Endothelial cell of umbilical vein (primary cell): ENCODE results near the gene SCD. TPM values are rescaled to one million over a fixed set of nuclear protein-coding genes. Genes with fewer than 3 reads are reported as not detected.

Experiments
- BruUV-seq: library from RNA; stranded (reverse); fragments of 400-500 nt; replicated peaks from 2 replicates; lab custom pipeline; 2021; lab: Mats Ljungman, UMichigan
- CTCF ChIA-PET: fragments of 300-600, 350-600 bp; sonication (Branson Sonifier 250); formaldehyde crosslinking; loops from one replicate; lab custom pipeline; 2021; ENCODE audit warnings: antibody characterized with exemption, inconsistent platforms; lab: Charles Lee
- POLR2A ChIA-PET: fragments of 300-600, 350-600 bp; sonication (Branson Sonifier 250); formaldehyde crosslinking; loops from one replicate; lab custom pipeline; 2021; ENCODE audit warnings: antibody characterized with exemption, inconsistent platforms; lab: Charles Lee
- DNase-seq: peaks from one replicate; pipeline ENCODE4 v3.0.0-alpha.2; 2011; ENCODE audit warnings: low read depth, low spot score
- FAIRE-seq: peaks from 2 replicates; lab custom pipeline; 2011; peaks lifted over from hg19 to GRCh38; lab: Jason Lieb, UNC
- H2AFZ ChIP-seq: 2 replicates; pipeline ENCODE4 v1.6.0; 2012; ENCODE audit warnings: low read depth, low read length, control low read depth, inconsistent platforms
- H3K27ac ChIP-seq: 2 replicates; pipeline ENCODE4 v1.5.1; 2011; ENCODE audit warnings: low read depth, mild to moderate bottlenecking, control low read depth, low read length, moderate library complexity; ENCODE audit not compliant: insufficient read depth
- H3K27me3 ChIP-seq, 2 experiments: 2 replicates each; pipeline versions ENCODE4 v1.6.0 to v1.6.1; 2011; ENCODE audit warnings: low read length in 2 of 2, mixed read lengths in 1 of 2; ENCODE audit not compliant: control insufficient read depth in 2 of 2, insufficient read depth in 2 of 2
- H3K36me3 ChIP-seq, 2 experiments: 2 replicates in 1 of 2; 3 replicates in 1 of 2; pipeline ENCODE4 v1.5.1; 2011; ENCODE audit warnings: low read length in 2 of 2, mild to moderate bottlenecking in 1 of 2, moderate library complexity in 1 of 2; ENCODE audit not compliant: control insufficient read depth in 2 of 2, insufficient read depth in 2 of 2; ENCODE audit errors: extremely low read depth in 1 of 2
- H3K4me1 ChIP-seq: 3 replicates; pipeline ENCODE4 v1.5.1; 2011; ENCODE audit warnings: mild to moderate bottlenecking, low read length; ENCODE audit not compliant: control insufficient read depth, insufficient read depth; ENCODE audit errors: extremely low read depth
- H3K4me2 ChIP-seq: 2 replicates; pipeline ENCODE4 v1.6.1; 2011; ENCODE audit warnings: low read length, control low read depth, mixed read lengths; ENCODE audit not compliant: insufficient read depth
- H3K4me3 ChIP-seq, 3 experiments: fragments of 200-600 bp in 1 of 3; sonication (generic), shearing (Covaris generic) in 1 of 3; replicated peaks in 1 of 3; 2 replicates each; pipeline ENCODE4 v1.5.1; 2011 to 2016; ENCODE audit warnings: control low read depth in 3 of 3, low read length in 3 of 3, mild to moderate bottlenecking in 2 of 3, inconsistent platforms in 1 of 3, low read depth in 1 of 3, moderate library complexity in 1 of 3; ENCODE audit not compliant: insufficient read depth in 1 of 3
- H3K79me2 ChIP-seq: 2 replicates; pipeline ENCODE4 v1.6.0; 2012; ENCODE audit warnings: low read length, inconsistent platforms; ENCODE audit not compliant: control insufficient read depth, insufficient read depth
- H3K9ac ChIP-seq: replicated peaks from 2 replicates; pipeline ENCODE3; 2011; ENCODE audit warnings: low read length, control low read depth; ENCODE audit not compliant: insufficient read depth; ENCODE audit errors: extremely low read depth
- H3K9me1 ChIP-seq: replicated peaks from 3 replicates; pipeline ENCODE4 v1.6.0; 2011; ENCODE audit warnings: mild to moderate bottlenecking, low read length; ENCODE audit not compliant: control insufficient read depth, insufficient read depth; ENCODE audit errors: extremely low read depth
- H3K9me3 ChIP-seq: replicated peaks from 2 replicates; pipeline ENCODE4 v1.5.1; 2012; ENCODE audit warnings: low read length, inconsistent platforms; ENCODE audit not compliant: control insufficient read depth, insufficient read depth
- H4K20me1 ChIP-seq: replicated peaks from 2 replicates; pipeline ENCODE3; 2011; ENCODE audit warnings: mild to moderate bottlenecking, low read length; ENCODE audit not compliant: control insufficient read depth, insufficient read depth; ENCODE audit errors: extremely low read depth
- CTCF ChIP-seq, 2 donors: IDR thresholded peaks; 1 replicate in 1 of 2; 2 replicates in 1 of 2; pipeline ENCODE4 v1.5.1; 2011; ENCODE audit warnings: low read length in 2 of 2, mild to moderate bottlenecking in 2 of 2, moderate library complexity in 2 of 2, control low read depth in 1 of 2, inconsistent platforms in 1 of 2, low read depth in 1 of 2; ENCODE audit not compliant: insufficient read depth in 1 of 2; ENCODE audit errors: extremely low read depth in 1 of 2
- EZH2 ChIP-seq: IDR thresholded peaks from 2 replicates; pipeline ENCODE4 v1.6.1; 2012; ENCODE audit warnings: borderline replicate concordance, low read depth, mild to moderate bottlenecking, moderate library complexity, low read length, inconsistent platforms; ENCODE audit not compliant: severe bottlenecking
- FOS ChIP-seq: IDR thresholded peaks from 2 replicates; pipeline ENCODE4 v1.6.1; 2011; ENCODE audit warnings: mild to moderate bottlenecking, low read length, moderate library complexity, borderline replicate concordance; ENCODE audit not compliant: insufficient read depth
- GATA2 ChIP-seq: IDR thresholded peaks from 2 replicates; pipeline ENCODE4 v1.7.0; 2011; ENCODE audit warnings: low read depth, mild to moderate bottlenecking, moderate library complexity, mixed read lengths, low read length; ENCODE audit not compliant: insufficient read length, insufficient read depth
- JUN ChIP-seq: IDR thresholded peaks from 2 replicates; pipeline ENCODE4 v1.6.1; 2011; ENCODE audit warnings: borderline replicate concordance, low read depth; ENCODE audit not compliant: insufficient read length, insufficient read depth
- MAX ChIP-seq: IDR thresholded peaks from 2 replicates; pipeline ENCODE4 v1.6.1; 2011; ENCODE audit not compliant: insufficient read depth, insufficient read length
- MYC ChIP-seq: IDR thresholded peaks from one replicate; pipeline ENCODE4 v1.6.1; 2011; ENCODE audit warnings: mild to moderate bottlenecking, low read depth, low read length
- POLR2A ChIP-seq: IDR thresholded peaks from 2 replicates; pipeline ENCODE4 v1.6.1; 2012; ENCODE audit warnings: low read depth, mild to moderate bottlenecking, control low read depth, low read length
- POLR2AphosphoS5 ChIP-seq: IDR thresholded peaks from 2 replicates; pipeline ENCODE4 v1.6.1; 2012; ENCODE audit warnings: low read depth, mild to moderate bottlenecking, control low read depth, low read length, moderate library complexity; ENCODE audit not compliant: insufficient read depth
- dilution Hi-C: fragments of 300-500 bp; cut with MboI; formaldehyde crosslinking; loops from one replicate; pipeline ENCODE4 v1.15.0; 2019; ENCODE audit warnings: low sequenced_read_pairs; ENCODE audit not compliant: extremely low pct_ligation_motif_present
- intact Hi-C: fragments of 100-400 bp; cut with micrococcal nuclease; formaldehyde crosslinking; loops from one replicate; pipeline ENCODE4 v1.10.0; 2022
- polyA plus RNA-seq, 4 experiments: library from polyadenylated mRNA; depleted of rRNA in 3 of 4; stranded (reverse) in 3 of 4; unstranded in 1 of 4; fragments of >200 nt; gene quantifications; 2 replicates each; pipeline versions ENCODE4 v1.2.1 to v1.2.3, GENCODE V29; 2011 to 2012; ENCODE audit warnings: missing spikeins in 1 of 4
- total RNA-seq: library from RNA; stranded (reverse); gene quantifications from 2 replicates; pipeline ENCODE4 v1.2.3, GENCODE V29; 2021

The SCD gene
- total and polyA plus RNA-seq, 2 donors (not counting 3 experiments of a cell fraction or from before 2014, with no cell fraction given) = 258 to 426 TPM

GRCh38 chr10:100327007-100327717, 19.9 kb upstream of the SCD start:
- intact Hi-C loops (no loop called here), dilution Hi-C loops (no loop called here)
- no peak overlapping the region for H2AFZ ChIP-seq
- FAIRE-seq (no peak), DNase-seq (no peak)
- TF ChIP-seq CTCF (IDR thresholded peaks at IDR 0.05; ENCODE audit: extremely low read depth in 1 of 2, insufficient read depth in 1 of 2, low read depth in 1 of 2, low read length in 2 of 2) = no peak
- TF ChIP-seq POLR2A = no peak
- no peak for TF ChIP-seq FOS
- TF ChIP-seq JUN = no peak
- no peak for TF ChIP-seq MAX
- TF ChIP-seq MYC = no peak
- no peak for TF ChIP-seq GATA2
- no peak for TF ChIP-seq EZH2
- TF ChIP-seq POLR2AphosphoS5 = no peak
- ChIA-PET POLR2A (no interaction called here), CTCF (interaction anchor here (0.6 to 2.4 kb wide), 3 partner anchors 10 to 182 kb away, joined by 3 to 6 read pairs (median 3); no protein-coding TSS in a partner anchor)
- no peaks in the 10 kb centered on the region for H3K9me3 ChIP-seq
- H4K20me1 ChIP-seq = no peaks in the 10 kb centered on the region
- no peaks in the 10 kb centered on the region for H3K4me1 ChIP-seq
- no peak overlapping the region for H3K27ac ChIP-seq
- no peak overlapping the region for H3K9ac ChIP-seq
- H3K27me3 ChIP-seq = peaks cover 24 to 26% of the 10 kb centered on the region in 2 experiments
- no TSS peak for BruUV-seq
- no peak overlapping the region for H3K4me2 ChIP-seq
- H3K9me1 ChIP-seq = no peaks in the 10 kb centered on the region
- H3K4me3 ChIP-seq = no peak overlapping the region
- no peaks in the 10 kb centered on the region for H3K36me3 ChIP-seq
- H3K79me2 ChIP-seq = no peaks in the 10 kb centered on the region
